Caco-2 (cell line): ENCODE results near the gene BLNK. TPM values are rescaled to one million over a fixed set of nuclear protein-coding genes. Genes with fewer than 3 reads are reported as not detected.

ENCODE experiments used
- BruUV-seq: library from RNA; stranded (reverse); fragments of 400-500 nt; replicated peaks from 2 replicates; lab custom pipeline; 2021; lab: Mats Ljungman, UMichigan
- CTCF ChIA-PET: fragments of 300-600 bp; sonication (Branson Sonifier 250); formaldehyde crosslinking; loops from one replicate; lab custom pipeline; 2022; ENCODE audit warnings: antibody characterized with exemption; lab: Charles Lee
- POLR2A ChIA-PET: fragments of 300-600 bp; sonication (Branson Sonifier 250); formaldehyde crosslinking; loops from one replicate; lab custom pipeline; 2022; ENCODE audit warnings: antibody characterized with exemption; lab: Charles Lee
- DNase-seq, 2 experiments: peaks; one replicate each; pipeline versions ENCODE4 v3.0.0 to v3.0.0-alpha.2; 2020 to 2022
- H3K27me3 ChIP-seq: replicated peaks from 2 replicates; pipeline ENCODE4 v1.6.0; 2011; ENCODE audit warnings: low read length; ENCODE audit not compliant: control insufficient read depth, insufficient read depth
- H3K36me3 ChIP-seq: 2 replicates; pipeline ENCODE4 v1.5.1; 2011; ENCODE audit warnings: low read length; ENCODE audit not compliant: control insufficient read depth, insufficient read depth
- H3K4me1 ChIP-seq: fragments of 250-450 bp; sonication (Bioruptor Pico); 2 replicates; pipeline ENCODE4 v1.5.1; 2020; ENCODE audit warnings: mild to moderate bottlenecking
- H3K4me3 ChIP-seq: 2 replicates; pipeline ENCODE4 v1.5.1; 2011; ENCODE audit warnings: low read depth, mild to moderate bottlenecking, control low read depth, low read length
- H3K9me3 ChIP-seq: fragments of 250-450 bp; sonication (Bioruptor Pico); 2 replicates; pipeline ENCODE4 v1.5.1; 2020; ENCODE audit warnings: mild to moderate bottlenecking, moderate library complexity
- H3K27ac Mint-ChIP-seq: one replicate; pipeline ENCODE4 v1.8.0; 2022; ENCODE audit warnings: mixed read lengths; ENCODE audit not compliant: unreplicated experiment
- H3K27me3 Mint-ChIP-seq: one replicate; pipeline ENCODE4 v1.8.0; 2022; ENCODE audit warnings: mixed read lengths; ENCODE audit not compliant: insufficient read depth, unreplicated experiment
- H3K36me3 Mint-ChIP-seq: one replicate; pipeline ENCODE4 v1.8.0; 2022; ENCODE audit warnings: mild to moderate bottlenecking, mixed read lengths; ENCODE audit not compliant: insufficient read depth, unreplicated experiment
- H3K4me1 Mint-ChIP-seq: one replicate; pipeline ENCODE4 v1.8.0; 2022; ENCODE audit warnings: low read depth, mixed read lengths; ENCODE audit not compliant: unreplicated experiment
- H3K4me3 Mint-ChIP-seq: one replicate; pipeline ENCODE4 v1.8.0; 2022; ENCODE audit warnings: mild to moderate bottlenecking, moderate library complexity, mixed read lengths; ENCODE audit not compliant: unreplicated experiment
- H3K9me3 Mint-ChIP-seq: one replicate; pipeline ENCODE4 v1.8.0; 2022; ENCODE audit warnings: mixed read lengths; ENCODE audit not compliant: unreplicated experiment
- intact Hi-C: fragments of 100-400 bp; cut with micrococcal nuclease; formaldehyde crosslinking; loops from one replicate; pipeline ENCODE4 v1.10.0; 2022; ENCODE audit not compliant: unreplicated experiment
- total RNA-seq: library from RNA; stranded (reverse); gene quantifications from 2 replicates; pipeline ENCODE4 v1.2.3, GENCODE V29; 2022
- TF ChIP-seq, protein P1 (sequence below), 2 experiments: fragments of 200-600 bp in 1 of 2; IDR thresholded peaks; 1 replicate in 1 of 2; 2 replicates in 1 of 2; pipeline versions ENCODE4 v1.5.1 to v1.8.0; 2011 to 2022; ENCODE audit warnings: antibody characterized with exemption in 1 of 2, control low read depth in 1 of 2, inconsistent platforms in 1 of 2, low read depth in 1 of 2, low read length in 1 of 2, mild to moderate bottlenecking in 1 of 2, moderate library complexity in 1 of 2; ENCODE audit not compliant: insufficient read depth in 1 of 2, severe bottlenecking in 1 of 2, unreplicated experiment in 1 of 2

Gene BLNK
- total RNA-seq, 1 experiment from 2014 or later = 0.36 TPM

DNA sequence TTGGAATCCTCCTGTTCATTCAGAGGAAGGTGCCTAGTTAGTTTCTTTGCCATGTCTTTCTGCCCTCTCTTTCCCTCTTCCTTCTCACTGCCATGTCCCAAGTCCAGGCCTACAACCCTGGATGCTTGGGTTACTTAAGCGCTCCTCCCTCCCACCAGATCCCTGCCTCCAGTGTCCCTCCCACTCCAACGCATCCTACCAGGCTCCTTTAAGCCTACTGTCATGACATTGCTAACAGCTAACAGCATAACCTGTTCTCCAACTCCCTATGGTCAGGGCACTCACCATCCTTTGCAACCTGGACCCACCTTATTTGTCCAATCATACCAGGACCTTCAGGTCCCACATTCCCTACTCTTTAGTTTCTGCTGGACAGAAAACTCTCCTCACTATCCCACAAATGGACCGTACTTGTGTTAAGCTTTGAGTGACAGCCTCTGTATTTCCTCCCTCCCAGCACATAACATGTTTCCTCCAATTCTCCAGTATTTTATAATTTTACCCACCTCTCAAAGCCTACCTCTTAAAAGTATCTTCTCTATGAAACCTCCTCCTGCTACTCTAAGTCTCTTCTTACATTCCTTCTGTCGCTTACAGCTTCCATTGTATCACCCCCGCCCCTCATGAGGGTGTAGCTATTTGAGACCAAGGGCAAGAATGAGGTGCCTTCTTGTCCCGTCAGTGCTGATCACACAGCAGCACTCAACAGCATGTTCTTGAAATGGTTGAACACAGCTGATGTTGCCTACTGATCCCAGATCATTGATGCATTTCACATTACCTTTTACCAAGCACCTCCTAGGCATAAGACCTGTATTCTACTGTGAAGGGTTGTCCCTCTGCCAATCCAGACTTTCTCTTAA is 1.7 kb downstream of the BLNK start:
- Mint-ChIP-seq H3K27me3 (no peaks in the 10 kb centered on the region), H3K27ac (no peak overlapping the region), H3K9me3 (no peaks in the 10 kb centered on the region), H3K36me3 (no peaks in the 10 kb centered on the region), H3K4me3 (no peak overlapping the region), H3K4me1 (peaks cover 14% of the 10 kb centered on the region)
- Histone ChIP-seq H3K4me1 (peaks cover 16% of the 10 kb centered on the region), H3K9me3 (no peaks in the 10 kb centered on the region), H3K27me3 (no peaks in the 10 kb centered on the region), H3K4me3 (no peak overlapping the region), H3K36me3 (no peaks in the 10 kb centered on the region)
- no peak for DNase-seq
- POLR2A ChIA-PET = no interaction called here
- TF ChIP-seq, protein P1, sequence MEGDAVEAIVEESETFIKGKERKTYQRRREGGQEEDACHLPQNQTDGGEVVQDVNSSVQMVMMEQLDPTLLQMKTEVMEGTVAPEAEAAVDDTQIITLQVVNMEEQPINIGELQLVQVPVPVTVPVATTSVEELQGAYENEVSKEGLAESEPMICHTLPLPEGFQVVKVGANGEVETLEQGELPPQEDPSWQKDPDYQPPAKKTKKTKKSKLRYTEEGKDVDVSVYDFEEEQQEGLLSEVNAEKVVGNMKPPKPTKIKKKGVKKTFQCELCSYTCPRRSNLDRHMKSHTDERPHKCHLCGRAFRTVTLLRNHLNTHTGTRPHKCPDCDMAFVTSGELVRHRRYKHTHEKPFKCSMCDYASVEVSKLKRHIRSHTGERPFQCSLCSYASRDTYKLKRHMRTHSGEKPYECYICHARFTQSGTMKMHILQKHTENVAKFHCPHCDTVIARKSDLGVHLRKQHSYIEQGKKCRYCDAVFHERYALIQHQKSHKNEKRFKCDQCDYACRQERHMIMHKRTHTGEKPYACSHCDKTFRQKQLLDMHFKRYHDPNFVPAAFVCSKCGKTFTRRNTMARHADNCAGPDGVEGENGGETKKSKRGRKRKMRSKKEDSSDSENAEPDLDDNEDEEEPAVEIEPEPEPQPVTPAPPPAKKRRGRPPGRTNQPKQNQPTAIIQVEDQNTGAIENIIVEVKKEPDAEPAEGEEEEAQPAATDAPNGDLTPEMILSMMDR (IDR thresholded peaks at IDR 0.05; ENCODE audit: insufficient read depth in 1 of 2, low read depth in 1 of 2, low read length in 1 of 2, severe bottlenecking in 1 of 2, unreplicated experiment in 1 of 2) = no peak
- no TSS peak for BruUV-seq
- CTCF ChIA-PET = interaction anchor here (1.0 kb wide), 1 partner anchor 13 kb away, joined by 3 read pairs; no protein-coding TSS in a partner anchor
- intact Hi-C loops = no loop called here

- TF ChIP-seq, protein P1 (IDR thresholded peaks at IDR 0.05; ENCODE audit: insufficient read depth in 1 of 2, low read depth in 1 of 2, low read length in 1 of 2, severe bottlenecking in 1 of 2, unreplicated experiment in 1 of 2) = no peak
- DNase-seq = no peak
- Histone ChIP-seq H3K36me3 (no peaks in the 10 kb centered on the region), H3K27me3 (no peaks in the 10 kb centered on the region), H3K4me1 (peaks cover 16% of the 10 kb centered on the region), H3K4me3 (no peak overlapping the region), H3K9me3 (no peaks in the 10 kb centered on the region)
- H3K9me3 Mint-ChIP-seq = no peaks in the 10 kb centered on the region
- no TSS peak for BruUV-seq
- intact Hi-C loops = no loop called here
- H3K4me1 Mint-ChIP-seq = peaks cover 13% of the 10 kb centered on the region
- no peak overlapping the region for H3K4me3 Mint-ChIP-seq
- no peak overlapping the region for H3K27ac Mint-ChIP-seq
- no peaks in the 10 kb centered on the region for H3K36me3 Mint-ChIP-seq
- H3K27me3 Mint-ChIP-seq = no peaks in the 10 kb centered on the region
- CTCF ChIA-PET = no interaction called here
- POLR2A ChIA-PET = no interaction called here
Measured at GRCh38 chr10:96268341-96268909, 2.9 kb downstream of the BLNK start.

DNA sequence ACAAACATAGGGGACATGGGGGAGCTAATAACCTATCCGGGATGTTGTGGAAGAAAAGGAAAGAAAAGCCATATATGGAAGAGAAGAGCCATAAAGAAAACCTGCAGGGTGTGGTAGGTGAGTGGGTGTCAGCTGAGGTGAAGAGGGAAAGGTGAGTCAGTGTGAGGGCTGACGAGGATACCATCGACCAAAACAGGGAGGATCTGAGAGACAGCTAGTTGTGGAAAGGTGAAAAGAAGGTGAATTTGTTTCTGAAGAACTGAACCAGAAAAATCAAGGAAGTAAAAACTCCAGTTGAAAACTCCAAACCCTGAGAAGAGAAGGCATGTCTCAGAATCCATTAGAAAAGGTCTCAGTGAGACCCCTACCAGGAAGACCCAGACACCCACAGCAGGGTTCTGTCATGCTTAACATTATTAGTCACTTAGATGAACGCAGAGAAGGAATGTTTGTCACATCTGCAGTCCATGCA is 4.1 kb downstream of the BLNK start:
- Mint-ChIP-seq H3K27me3 (no peaks in the 10 kb centered on the region), H3K27ac (no peak overlapping the region), H3K9me3 (no peaks in the 10 kb centered on the region), H3K4me3 (no peak overlapping the region), H3K4me1 (peaks cover 9% of the 10 kb centered on the region), H3K36me3 (no peaks in the 10 kb centered on the region)
- CTCF ChIA-PET = interaction anchor here (0.6 kb wide), 1 partner anchor 20 kb away, joined by 3 read pairs; no protein-coding TSS in a partner anchor
- intact Hi-C loops = no loop called here
- DNase-seq = no peak
- peaks cover 6% of the 10 kb centered on the region for H3K4me1 ChIP-seq
- no peaks in the 10 kb centered on the region for H3K36me3 ChIP-seq
- H3K27me3 ChIP-seq = no peaks in the 10 kb centered on the region
- TF ChIP-seq, protein P1 (IDR thresholded peaks at IDR 0.05; ENCODE audit: insufficient read depth in 1 of 2, low read depth in 1 of 2, low read length in 1 of 2, severe bottlenecking in 1 of 2, unreplicated experiment in 1 of 2) = no peak
- POLR2A ChIA-PET = no interaction called here
- BruUV-seq = no TSS peak
- H3K4me3 ChIP-seq = no peak overlapping the region
- no peaks in the 10 kb centered on the region for H3K9me3 ChIP-seq
